SK-N-SH (cell line): ENCODE data around the gene RILPL2. TPM values are rescaled to one million over a fixed set of nuclear protein-coding genes. Genes with fewer than 3 reads are reported as not detected.
"Not testable (repeated sequence)": the region's sequence is repeated elsewhere in the genome, so short reads cannot be mapped to it uniquely, and the experiment has no call there.

Experiments used
- CTCF ChIA-PET: fragments of 300-600, 350-600 bp; formaldehyde crosslinking; extraction: SDS; loops from one replicate; lab custom pipeline; 2021; lab: Yijun Ruan, JAX
- POLR2A ChIA-PET: fragments of 350-600 bp; sonication (Branson Sonifier 250); formaldehyde crosslinking; extraction: SDS; loops from one replicate; lab custom pipeline; 2020; ENCODE audit warnings: antibody characterized with exemption, inconsistent platforms; lab: Yijun Ruan, JAX
- DNase-seq: peaks from one replicate; pipeline ENCODE4 v3.0.0; 2012
- H2AFZ ChIP-seq: fragments of 200-600 bp; sonication (generic); 2 replicates; pipeline ENCODE4 v1.8.1; 2016; ENCODE audit warnings: antibody characterized with exemption, mild to moderate bottlenecking, low read depth
- H3F3A ChIP-seq: fragments of 200-600 bp; sonication (generic); replicated peaks from 2 replicates; pipeline ENCODE3; 2016; ENCODE audit warnings: antibody characterized with exemption, mild to moderate bottlenecking; ENCODE audit not compliant: insufficient read depth
- H3K27ac ChIP-seq, 2 experiments: fragments of 200-500 bp in 1 of 2; fragments of 200-600 bp in 1 of 2; sonication (Bioruptor generic) in 1 of 2; sonication (generic), shearing (Covaris generic) in 1 of 2; 2 replicates each; pipeline versions ENCODE4 v1.5.1 to v1.6.1; 2014 to 2016; ENCODE audit warnings: low read depth in 2 of 2, inconsistent platforms in 1 of 2, low read length in 1 of 2, mild to moderate bottlenecking in 1 of 2, mixed read lengths in 1 of 2
- H3K27me3 ChIP-seq: fragments of 200-600 bp; sonication (generic), shearing (Covaris generic); 2 replicates; pipeline ENCODE4 v1.6.1; 2016; ENCODE audit warnings: mixed run types; ENCODE audit not compliant: insufficient read depth
- H3K36me3 ChIP-seq, 2 experiments: fragments of 200-500 bp in 1 of 2; fragments of 200-600 bp in 1 of 2; sonication (Bioruptor generic) in 1 of 2; sonication (generic) in 1 of 2; replicated peaks in 1 of 2; 2 replicates each; pipeline versions ENCODE3 to v1.5.1; 2014 to 2016; ENCODE audit warnings: low read length in 1 of 2, mild to moderate bottlenecking in 1 of 2; ENCODE audit not compliant: insufficient read depth in 2 of 2, control insufficient read depth in 1 of 2
- H3K4me1 ChIP-seq, 2 experiments: fragments of 200-500 bp in 1 of 2; fragments of 200-600 bp in 1 of 2; sonication (Bioruptor generic) in 1 of 2; sonication (generic), shearing (Covaris generic) in 1 of 2; 2 replicates each; pipeline versions ENCODE4 v1.5.1 to v1.6.1; 2014 to 2016; ENCODE audit warnings: low read depth in 1 of 2, low read length in 1 of 2, mixed run types in 1 of 2; ENCODE audit not compliant: insufficient read depth in 2 of 2, control insufficient read depth in 1 of 2
- H3K4me2 ChIP-seq: fragments of 200-600 bp; sonication (generic), shearing (Covaris generic); 2 replicates; pipeline ENCODE4 v1.6.1; 2017; ENCODE audit warnings: mixed run types
- H3K4me3 ChIP-seq, 2 experiments: fragments of 200-500 bp in 1 of 2; fragments of 200-600 bp in 1 of 2; sonication (Bioruptor generic) in 1 of 2; sonication (generic), shearing (Covaris generic) in 1 of 2; 2 replicates each; pipeline versions ENCODE4 v1.5.1 to v1.8.1; 2014 to 2016; ENCODE audit warnings: low read depth in 2 of 2, inconsistent platforms in 1 of 2, low read length in 1 of 2, mild to moderate bottlenecking in 1 of 2, mixed read lengths in 1 of 2, moderate library complexity in 1 of 2
- H3K79me2 ChIP-seq: fragments of 200-600 bp; sonication (generic); 2 replicates; pipeline ENCODE4 v1.8.1; 2017; ENCODE audit warnings: mild to moderate bottlenecking; ENCODE audit not compliant: insufficient read depth
- H3K9ac ChIP-seq: fragments of 200-600 bp; sonication (generic); 2 replicates; pipeline ENCODE4 v1.6.1; 2017; ENCODE audit warnings: mixed run types
- H3K9me2 ChIP-seq: fragments of 200-600 bp; sonication (generic); 2 replicates; pipeline ENCODE4 v1.6.1; 2017; ENCODE audit warnings: mixed run types
- H3K9me3 ChIP-seq: fragments of 200-600 bp; sonication (generic); 2 replicates; pipeline ENCODE4 v1.6.1; 2017; ENCODE audit warnings: mixed run types, mild to moderate bottlenecking, moderate library complexity
- H4K20me1 ChIP-seq: fragments of 200-600 bp; sonication (generic); 2 replicates; pipeline ENCODE4 v1.6.1; 2017; ENCODE audit warnings: mild to moderate bottlenecking, mixed run types; ENCODE audit not compliant: insufficient read depth
- CHD2 ChIP-seq: fragments of 150-350 bp; IDR thresholded peaks from 2 replicates; pipeline ENCODE4 v1.6.1; 2018; ENCODE audit warnings: low read length; ENCODE audit not compliant: partially characterized antibody
- EZH2phosphoT487 ChIP-seq: fragments of 200-600 bp; sonication (generic); IDR thresholded peaks from 2 replicates; pipeline ENCODE4 v1.6.1; 2017; ENCODE audit warnings: low read depth, mixed run types, mild to moderate bottlenecking, antibody characterized with exemption, moderate library complexity, borderline replicate concordance
- GABPA ChIP-seq: IDR thresholded peaks from 2 replicates; pipeline ENCODE4 v1.4.0; 2012; ENCODE audit warnings: low read depth, mild to moderate bottlenecking
- GATA2 ChIP-seq: sonication (generic); formaldehyde crosslinking; IDR thresholded peaks from 2 replicates; pipeline ENCODE4 v1.5.0; 2020; ENCODE audit warnings: mild to moderate bottlenecking, missing genetic modification reagents
- MEF2A ChIP-seq: IDR thresholded peaks from 2 replicates; pipeline ENCODE4 v1.4.0; 2012; ENCODE audit warnings: low read depth, borderline replicate concordance
- POLR2AphosphoS5 ChIP-seq: IDR thresholded peaks from 2 replicates; pipeline ENCODE4 v1.6.1; 2012; ENCODE audit warnings: low read depth, low read length
- TAF1 ChIP-seq: IDR thresholded peaks from 2 replicates; pipeline ENCODE4 v1.6.1; 2012; ENCODE audit warnings: low read depth, mild to moderate bottlenecking, low read length, moderate library complexity, borderline replicate concordance
- YY1 ChIP-seq: IDR thresholded peaks from 2 replicates; pipeline ENCODE4 v1.4.0; 2012; ENCODE audit warnings: low read depth, mild to moderate bottlenecking
- WGBS: methylation state at CpG from one replicate; pipeline ENCODE4 v1.1.6; 2017; ENCODE audit warnings: low lambda C conversion rate; 5-methylcytosine and 5-hydroxymethylcytosine counted together
- polyA plus RNA-seq, 3 experiments: library from polyadenylated mRNA; depleted of rRNA; stranded (reverse); fragments of >200 nt; gene quantifications; 2 replicates each; pipeline ENCODE4 v1.2.3, GENCODE V29; 2012
- TF ChIP-seq, protein P1 (sequence below): IDR thresholded peaks from 2 replicates; pipeline ENCODE4 v1.6.1; 2012; ENCODE audit warnings: mild to moderate bottlenecking, low read depth, low read length, moderate library complexity

The RILPL2 gene
- polyA plus RNA-seq, 1 of the 3 experiments (the other 2 are of a cell fraction), result 5.0 TPM

DNA sequence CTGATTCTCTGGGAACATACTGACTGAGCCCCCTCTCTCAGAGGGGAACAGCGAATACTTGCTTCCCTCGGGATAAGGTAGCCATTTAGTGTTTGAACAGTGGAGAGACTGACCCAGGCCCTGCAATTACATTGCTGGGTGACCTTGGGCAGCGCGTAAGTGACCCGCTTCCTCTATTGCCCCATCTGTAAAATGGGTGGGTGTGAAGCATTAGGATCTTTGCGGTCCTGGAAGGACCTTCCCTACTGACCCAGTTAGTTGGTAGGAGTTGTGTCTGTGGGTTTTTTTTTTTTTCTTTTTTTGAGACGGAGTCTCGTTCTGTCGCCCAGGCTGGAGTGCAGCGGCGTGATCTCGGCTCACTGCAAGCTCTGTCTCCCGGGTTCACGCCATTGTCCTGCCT, 53.8 kb downstream of the RILPL2 start (continued):
- TF ChIP-seq CHD2 (no peak), GABPA (no peak), TAF1 (no peak)

DNA sequence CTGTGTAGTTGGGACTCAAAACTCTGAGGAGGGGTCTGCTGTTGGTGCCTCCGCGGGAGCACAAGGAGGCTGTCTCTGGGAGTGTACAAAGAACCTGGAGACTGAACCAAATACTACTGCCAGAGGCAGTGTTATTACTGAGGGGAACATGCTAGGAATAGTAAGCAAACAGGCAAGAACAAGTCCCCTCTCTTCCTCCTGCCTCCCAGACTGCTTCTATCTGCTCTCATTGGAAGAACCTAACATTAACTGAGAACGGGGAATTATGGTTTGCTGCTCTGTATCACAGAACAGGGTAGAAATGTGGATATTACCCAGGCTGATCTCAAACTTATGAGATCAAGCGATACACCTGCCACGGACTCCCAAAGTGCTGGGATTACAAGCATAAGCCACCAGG, 57.1 kb downstream of the RILPL2 start:
- Histone ChIP-seq H3K27me3 (no peaks in the 10 kb centered on the region), H3K4me2 (no peak overlapping the region), H3F3A (no peaks in the 10 kb centered on the region), H3K4me3 (no peak overlapping the region), H3K79me2 (peaks cover 2% of the 10 kb centered on the region; the same call in 1 of the 2 replicates), H4K20me1 (no peaks in the 10 kb centered on the region), H3K9ac (no peak overlapping the region), H3K9me3 (no peaks in the 10 kb centered on the region), H3K36me3 (no peaks in the 10 kb centered on the region), H2AFZ (no peak overlapping the region), H3K4me1 (no peaks in the 10 kb centered on the region; a peak in 1 of 4 replicates), H3K27ac (no peak overlapping the region), H3K9me2 (no peaks in the 10 kb centered on the region)
- DNase-seq, result no peak
- 93% methylated on average over 5 of the region's 5 CpGs for WGBS
- ChIA-PET CTCF (interaction anchor here (1.0 kb wide), 1 partner anchor 213 kb away, joined by 3 read pairs; no protein-coding TSS in a partner anchor), POLR2A (no interaction called here)
- TF ChIP-seq GATA2 (CRISPR knock-in tag) (no peak), EZH2phosphoT487 (no peak), POLR2AphosphoS5 (no peak), MEF2A (no peak), GABPA (no peak), YY1 (no peak)
- TF ChIP-seq, protein P1, sequence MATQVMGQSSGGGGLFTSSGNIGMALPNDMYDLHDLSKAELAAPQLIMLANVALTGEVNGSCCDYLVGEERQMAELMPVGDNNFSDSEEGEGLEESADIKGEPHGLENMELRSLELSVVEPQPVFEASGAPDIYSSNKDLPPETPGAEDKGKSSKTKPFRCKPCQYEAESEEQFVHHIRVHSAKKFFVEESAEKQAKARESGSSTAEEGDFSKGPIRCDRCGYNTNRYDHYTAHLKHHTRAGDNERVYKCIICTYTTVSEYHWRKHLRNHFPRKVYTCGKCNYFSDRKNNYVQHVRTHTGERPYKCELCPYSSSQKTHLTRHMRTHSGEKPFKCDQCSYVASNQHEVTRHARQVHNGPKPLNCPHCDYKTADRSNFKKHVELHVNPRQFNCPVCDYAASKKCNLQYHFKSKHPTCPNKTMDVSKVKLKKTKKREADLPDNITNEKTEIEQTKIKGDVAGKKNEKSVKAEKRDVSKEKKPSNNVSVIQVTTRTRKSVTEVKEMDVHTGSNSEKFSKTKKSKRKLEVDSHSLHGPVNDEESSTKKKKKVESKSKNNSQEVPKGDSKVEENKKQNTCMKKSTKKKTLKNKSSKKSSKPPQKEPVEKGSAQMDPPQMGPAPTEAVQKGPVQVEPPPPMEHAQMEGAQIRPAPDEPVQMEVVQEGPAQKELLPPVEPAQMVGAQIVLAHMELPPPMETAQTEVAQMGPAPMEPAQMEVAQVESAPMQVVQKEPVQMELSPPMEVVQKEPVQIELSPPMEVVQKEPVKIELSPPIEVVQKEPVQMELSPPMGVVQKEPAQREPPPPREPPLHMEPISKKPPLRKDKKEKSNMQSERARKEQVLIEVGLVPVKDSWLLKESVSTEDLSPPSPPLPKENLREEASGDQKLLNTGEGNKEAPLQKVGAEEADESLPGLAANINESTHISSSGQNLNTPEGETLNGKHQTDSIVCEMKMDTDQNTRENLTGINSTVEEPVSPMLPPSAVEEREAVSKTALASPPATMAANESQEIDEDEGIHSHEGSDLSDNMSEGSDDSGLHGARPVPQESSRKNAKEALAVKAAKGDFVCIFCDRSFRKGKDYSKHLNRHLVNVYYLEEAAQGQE, result no peak

DNA sequence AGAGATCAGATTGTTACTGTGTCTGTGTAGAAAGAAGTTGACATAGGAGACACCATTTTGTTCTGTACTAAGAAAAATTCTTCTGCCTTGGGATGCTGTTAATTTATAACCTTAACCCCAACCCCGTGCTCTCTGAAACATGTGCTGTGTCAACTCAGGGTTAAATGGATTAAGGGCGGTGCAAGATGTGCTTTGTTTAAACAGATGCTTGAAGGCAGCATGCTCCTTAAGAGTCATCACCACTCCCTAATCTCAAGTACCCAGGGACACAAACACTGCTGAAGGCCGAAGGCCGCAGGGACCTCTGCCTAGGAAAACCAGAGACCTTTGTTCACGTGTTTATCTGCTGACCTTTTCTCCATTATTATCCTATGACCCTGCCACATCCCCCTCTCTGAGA, 64.1 kb downstream of the RILPL2 start:
- H3K4me1 ChIP-seq, H3K27me3 ChIP-seq, H3K9me3 ChIP-seq, H3K9ac ChIP-seq, H3K36me3 ChIP-seq, H3K4me2 ChIP-seq, H3K27ac ChIP-seq, H3K4me3 ChIP-seq, H3K9me2 ChIP-seq, DNase-seq, H2AFZ ChIP-seq, POLR2A ChIA-PET, H4K20me1 ChIP-seq, H3K79me2 ChIP-seq, H3F3A ChIP-seq: not testable (repeated sequence)
- WGBS, result 69% methylated on average over 5 of the region's 5 CpGs
- CTCF ChIA-PET, result interaction anchor here (1.8 kb wide), 1 partner anchor 102 kb away, joined by 4 read pairs; no protein-coding TSS in a partner anchor

DNA sequence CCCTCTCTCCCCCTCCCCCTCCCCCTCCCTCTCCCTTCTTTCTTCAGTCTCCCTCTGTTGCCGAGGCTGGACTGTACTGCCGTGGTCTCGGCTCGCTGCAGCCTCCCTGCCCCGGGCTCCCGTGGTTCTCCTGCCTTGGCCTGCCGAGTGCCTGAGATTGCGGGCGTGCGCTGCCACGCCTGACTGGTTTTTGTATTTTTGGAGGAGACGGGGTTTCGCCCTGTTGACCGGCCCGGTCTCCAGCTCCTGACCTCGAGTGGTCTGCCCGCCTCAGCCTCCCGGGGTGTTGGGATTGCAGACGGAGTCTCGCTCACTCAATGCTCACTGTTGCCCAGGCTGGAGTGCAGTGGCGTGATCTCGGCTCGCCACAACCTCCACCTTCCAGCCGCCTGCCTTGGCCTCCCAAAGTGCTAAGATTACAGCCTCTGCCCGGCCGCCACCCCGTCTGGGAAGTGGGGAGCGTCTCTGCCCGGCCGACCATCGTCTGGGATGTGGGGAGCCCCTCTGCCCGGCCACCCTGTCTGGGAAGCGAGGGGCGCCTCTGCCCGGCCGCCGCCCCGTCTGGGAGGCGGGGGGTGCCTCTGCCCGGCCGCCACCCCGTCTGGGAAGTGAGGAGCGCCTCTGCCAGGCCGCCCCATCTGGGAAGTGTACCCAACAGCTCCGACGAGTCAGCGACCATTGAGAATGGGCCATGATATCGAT, 64.7 kb downstream of the RILPL2 start:
- H3F3A ChIP-seq, H2AFZ ChIP-seq, H3K27ac ChIP-seq, H4K20me1 ChIP-seq, POLR2A ChIA-PET, CTCF ChIA-PET, H3K79me2 ChIP-seq, H3K4me2 ChIP-seq, H3K9ac ChIP-seq, H3K27me3 ChIP-seq, H3K9me3 ChIP-seq, H3K4me3 ChIP-seq, H3K36me3 ChIP-seq, H3K4me1 ChIP-seq, H3K9me2 ChIP-seq, DNase-seq: not testable (repeated sequence)
- WGBS, result 88% methylated on average over 32 of the region's 48 CpGs
